IMR-90 (cell line): ENCODE measurements around the gene FRMPD4. TPM values are rescaled to one million over a fixed set of nuclear protein-coding genes. Genes with fewer than 3 reads are reported as not detected.

ENCODE experiments used
- ATAC-seq: fragments of 200-7000 bp; cut with Tn5 transposase; 2 replicates; pipeline ENCODE4 v1.9.1; 2020; ENCODE audit warnings: low read depth, mild to moderate bottlenecking, moderate library complexity
- BruUV-seq: library from RNA; stranded (reverse); fragments of 400-500 nt; replicated peaks from 2 replicates; lab custom pipeline; 2021; lab: Mats Ljungman, UMichigan
- CTCF ChIA-PET: fragments of 300-600 bp; formaldehyde crosslinking; extraction: SDS; loops from one replicate; lab custom pipeline; 2021; ENCODE audit warnings: antibody characterized with exemption; lab: Yijun Ruan, JAX
- POLR2A ChIA-PET: fragments of 300-600 bp; sonication (Branson Sonifier 250); formaldehyde crosslinking; loops from one replicate; lab custom pipeline; 2022; ENCODE audit warnings: antibody characterized with exemption; ENCODE audit not compliant: unreplicated experiment; lab: Charles Lee
- DNase-seq: peaks from one replicate; pipeline ENCODE4 v3.0.0; 2013
- H2AFZ ChIP-seq: replicated peaks from 2 replicates; pipeline ENCODE3; 2013; ENCODE audit warnings: low read length, mild to moderate bottlenecking; ENCODE audit not compliant: poor library complexity
- H2AK5ac ChIP-seq: 2 replicates; pipeline ENCODE4 v1.6.1; 2013; ENCODE audit warnings: low read depth, low read length, inconsistent platforms
- H2AK9ac ChIP-seq: replicated peaks from 2 replicates; pipeline ENCODE3; 2013; ENCODE audit warnings: mild to moderate bottlenecking, low read depth, low read length, moderate library complexity; ENCODE audit not compliant: poor library complexity
- H2BK120ac ChIP-seq: 2 replicates; pipeline ENCODE4 v1.6.1; 2013; ENCODE audit warnings: low read depth, low read length, inconsistent platforms
- H2BK15ac ChIP-seq: 3 replicates; pipeline ENCODE4 v1.6.1; 2013; ENCODE audit warnings: low read depth, low read length, inconsistent platforms
- H2BK20ac ChIP-seq: 2 replicates; pipeline ENCODE4 v1.6.1; 2013; ENCODE audit warnings: low read depth, mild to moderate bottlenecking, inconsistent platforms, low read length, moderate library complexity
- H2BK5ac ChIP-seq: 2 replicates; pipeline ENCODE4 v1.6.1; 2013; ENCODE audit warnings: mild to moderate bottlenecking, low read depth, low read length, inconsistent platforms; ENCODE audit not compliant: poor library complexity, severe bottlenecking
- H3K14ac ChIP-seq: replicated peaks from 2 replicates; pipeline ENCODE4 v1.6.1; 2013; ENCODE audit warnings: low read depth, low read length, inconsistent platforms
- H3K18ac ChIP-seq: 2 replicates; pipeline ENCODE4 v1.6.1; 2013; ENCODE audit warnings: low read depth, low read length, control low read depth
- H3K23ac ChIP-seq: 2 replicates; pipeline ENCODE4 v1.6.1; 2013; ENCODE audit warnings: low read depth, low read length, inconsistent platforms
- H3K27ac ChIP-seq: 2 replicates; pipeline ENCODE4 v1.5.1; 2013; ENCODE audit warnings: mild to moderate bottlenecking, control low read depth, low read length; ENCODE audit not compliant: insufficient read depth
- H3K27me3 ChIP-seq: 2 replicates; pipeline ENCODE4 v1.6.1; 2013; ENCODE audit warnings: low read length; ENCODE audit not compliant: control insufficient read depth, insufficient read depth
- H3K36me3 ChIP-seq: 2 replicates; pipeline ENCODE4 v1.6.1; 2013; ENCODE audit warnings: low read length, mixed read lengths; ENCODE audit not compliant: control insufficient read depth, insufficient read depth
- H3K4ac ChIP-seq: 2 replicates; pipeline ENCODE4 v1.6.1; 2013; ENCODE audit warnings: low read depth, low read length, inconsistent platforms
- H3K4me1 ChIP-seq: 2 replicates; pipeline ENCODE4 v1.6.1; 2013; ENCODE audit warnings: low read length, mixed read lengths; ENCODE audit not compliant: control insufficient read depth, insufficient read depth
- H3K4me2 ChIP-seq: 2 replicates; pipeline ENCODE4 v1.6.1; 2013; ENCODE audit warnings: low read depth, mild to moderate bottlenecking, control low read depth, low read length, moderate library complexity
- H3K4me3 ChIP-seq: 2 replicates; pipeline ENCODE4 v1.5.1; 2013; ENCODE audit warnings: low read depth, mild to moderate bottlenecking, control low read depth, low read length, moderate library complexity; ENCODE audit not compliant: insufficient read depth
- H3K56ac ChIP-seq: 2 replicates; pipeline ENCODE4 v1.6.1; 2013; ENCODE audit warnings: low read length, inconsistent platforms; ENCODE audit not compliant: insufficient read depth; ENCODE audit errors: extremely low read depth
- H3K79me1 ChIP-seq, 2 experiments: 2 replicates each; pipeline ENCODE4 v1.6.1; 2013; ENCODE audit warnings: low read length in 2 of 2, inconsistent platforms in 1 of 2, low read depth in 1 of 2
- H3K9ac ChIP-seq: 2 replicates; pipeline ENCODE4 v1.6.1; 2013; ENCODE audit warnings: low read depth, low read length, control low read depth
- H3K9me1 ChIP-seq: 2 replicates; pipeline ENCODE4 v1.6.1; 2013; ENCODE audit warnings: low read length, inconsistent platforms; ENCODE audit not compliant: insufficient read depth
- H3K9me3 ChIP-seq: 2 replicates; pipeline ENCODE4 v1.6.1; 2013; ENCODE audit warnings: low read length; ENCODE audit not compliant: control insufficient read depth, insufficient read depth
- H4K20me1 ChIP-seq: 2 replicates; pipeline ENCODE4 v1.6.1; 2013; ENCODE audit warnings: low read length, inconsistent platforms; ENCODE audit not compliant: insufficient read depth
- H4K5ac ChIP-seq: 2 replicates; pipeline ENCODE4 v1.6.1; 2013; ENCODE audit warnings: mild to moderate bottlenecking, low read depth, low read length, control low read depth
- H4K8ac ChIP-seq, 2 experiments: 2 replicates each; pipeline ENCODE4 v1.6.1; 2013; ENCODE audit warnings: low read depth in 2 of 2, low read length in 2 of 2, control low read depth in 1 of 2, inconsistent platforms in 1 of 2
- H4K91ac ChIP-seq: 2 replicates; pipeline ENCODE4 v1.6.1; 2013; ENCODE audit warnings: low read depth, low read length, inconsistent platforms; ENCODE audit not compliant: insufficient read depth
- BHLHE40 ChIP-seq: fragments of 150-350 bp; IDR thresholded peaks from 2 replicates; pipeline ENCODE4 v1.6.1; 2016; ENCODE audit warnings: mild to moderate bottlenecking, low read depth, low read length
- CEBPB ChIP-seq: IDR thresholded peaks from 2 replicates; pipeline ENCODE4 v1.6.1; 2012; ENCODE audit warnings: low read depth, low read length, improper control_type of control experiment
- CHD1 ChIP-seq: IDR thresholded peaks from 2 replicates; pipeline ENCODE4 v1.6.1; 2012; ENCODE audit warnings: low read depth, low read length, improper control_type of control experiment
- CTCF ChIP-seq: conservative IDR thresholded peaks from 2 replicates; pipeline ENCODE4 v1.5.1; 2012; ENCODE audit warnings: mild to moderate bottlenecking, low read depth, low read length, improper control_type of control experiment
- FOS ChIP-seq: fragments of 150-350 bp; IDR thresholded peaks from 2 replicates; pipeline ENCODE4 v1.6.1; 2016; ENCODE audit warnings: low read depth, low read length
- MAFK ChIP-seq: IDR thresholded peaks from 2 replicates; pipeline ENCODE4 v1.6.1; 2012; ENCODE audit warnings: low read depth, low read length, improper control_type of control experiment
- MAZ ChIP-seq: IDR thresholded peaks from 2 replicates; pipeline ENCODE4 v1.6.1; 2012; ENCODE audit warnings: low read depth, mild to moderate bottlenecking, low read length, improper control_type of control experiment, moderate library complexity, borderline replicate concordance
- MXI1 ChIP-seq: IDR thresholded peaks from 2 replicates; pipeline ENCODE4 v1.6.1; 2012; ENCODE audit warnings: low read depth, mild to moderate bottlenecking, low read length, moderate library complexity, borderline replicate concordance
- NFE2L2 ChIP-seq: fragments of 150-350 bp; IDR thresholded peaks from 2 replicates; pipeline ENCODE4 v1.6.1; 2016; ENCODE audit warnings: low read depth, mild to moderate bottlenecking, low read length
- POLR2A ChIP-seq: IDR thresholded peaks from 2 replicates; pipeline ENCODE4 v1.6.1; 2012; ENCODE audit warnings: mild to moderate bottlenecking, low read depth, low read length
- RAD21 ChIP-seq: IDR thresholded peaks from 2 replicates; pipeline ENCODE4 v1.6.1; 2012; ENCODE audit warnings: low read length, improper control_type of control experiment
- RCOR1 ChIP-seq: IDR thresholded peaks from 2 replicates; pipeline ENCODE4 v1.6.1; 2012; ENCODE audit warnings: mild to moderate bottlenecking, low read length, improper control_type of control experiment; ENCODE audit not compliant: insufficient replicate concordance
- RFX5 ChIP-seq: IDR thresholded peaks from 2 replicates; pipeline ENCODE4 v1.8.0; 2012; ENCODE audit warnings: low read depth, mild to moderate bottlenecking, low read length, moderate library complexity
- SMC3 ChIP-seq: fragments of 150-350 bp; IDR thresholded peaks from 2 replicates; pipeline ENCODE4 v1.6.1; 2016; ENCODE audit warnings: low read depth, mild to moderate bottlenecking, antibody characterized with exemption, low read length, moderate library complexity
- USF2 ChIP-seq: fragments of 150-350 bp; IDR thresholded peaks from 2 replicates; pipeline ENCODE4 v1.6.1; 2017; ENCODE audit warnings: mild to moderate bottlenecking, antibody characterized with exemption, low read length, low read depth
- WGBS, 2 experiments: methylation state at CpG; one replicate each; pipeline versions ENCODE4 v1.1.5 to v1.1.7; 2013; ENCODE audit warnings: missing lambda C conversion rate in 2 of 2; ENCODE audit not compliant: insufficient read length in 1 of 2; ENCODE audit errors: extremely low coverage in 2 of 2; 5-methylcytosine and 5-hydroxymethylcytosine counted together
- dilution Hi-C: fragments of 300-500 bp; cut with HindIII; formaldehyde crosslinking; loops from one replicate; pipeline ENCODE4 v1.14.3; 2018; ENCODE audit warnings: low sequenced_read_pairs; ENCODE audit not compliant: unreplicated experiment
- in situ Hi-C: fragments of 300-500 bp; cut with MboI; formaldehyde crosslinking; loops from 3 replicates; pipeline ENCODE4 v1.14.3; 2019; ENCODE audit warnings: low sequenced_read_pairs, inconsistent platforms, mixed read lengths
- intact Hi-C: fragments of 100-400 bp; cut with micrococcal nuclease; formaldehyde crosslinking; loops from 2 replicates; pipeline ENCODE4 v1.10.0; 2022
- polyA plus RNA-seq, 3 experiments: library from polyadenylated mRNA; depleted of rRNA; stranded (reverse); fragments of >200 nt; gene quantifications; 2 replicates each; pipeline ENCODE4 v1.2.3, GENCODE V29; 2012; ENCODE audit warnings: low replicate concordance in 1 of 3
- total RNA-seq: library from RNA; depleted of rRNA; stranded (reverse); fragments of >200 nt; gene quantifications from 2 replicates; pipeline ENCODE4 v1.2.3, GENCODE V29; 2012
- TF ChIP-seq, protein P1 (sequence below): fragments of 150-350 bp; IDR thresholded peaks from 2 replicates; pipeline ENCODE4 v1.6.1; 2016; ENCODE audit warnings: low read depth, mild to moderate bottlenecking, low read length, moderate library complexity, borderline replicate concordance

FRMPD4 gene
- total and polyA plus RNA-seq, 2 of the 4 experiments (the other 2 are of a cell fraction) = 0.53 to 1.1 TPM

DNA sequence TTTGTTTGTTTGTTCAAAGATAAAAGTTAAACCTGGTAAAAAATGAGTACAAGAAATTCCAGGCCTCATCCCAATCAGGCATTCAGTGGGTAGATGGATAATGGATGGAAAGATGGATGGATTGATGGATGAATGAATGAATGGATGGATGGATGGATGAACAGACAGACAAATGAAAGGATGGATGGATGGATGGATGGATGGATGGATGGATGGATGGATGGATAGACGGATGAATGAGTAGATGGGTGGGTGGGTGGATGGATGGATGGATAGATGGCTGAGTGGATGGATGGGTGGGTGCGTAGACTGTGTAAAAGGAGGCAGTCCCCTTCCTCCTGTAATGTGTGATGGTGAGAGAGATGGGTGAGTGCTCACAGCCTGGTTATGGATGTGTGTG lies 206.7 kb downstream of the FRMPD4 start:
- Histone ChIP-seq H3K27me3 (no peaks in the 10 kb centered on the region), H3K14ac (no peak overlapping the region), H2AFZ (no peak overlapping the region), H2AK5ac (no peak overlapping the region), H3K36me3 (no peaks in the 10 kb centered on the region), H3K4me3 (no peak overlapping the region), H3K4me1 (no peaks in the 10 kb centered on the region), H2BK20ac (no peak overlapping the region), H3K27ac (no peak overlapping the region), H3K56ac (no peak overlapping the region), H3K79me1 (no peaks in the 10 kb centered on the region), H2BK5ac (no peak overlapping the region), H2BK120ac (no peak overlapping the region), H3K9me3 (no peaks in the 10 kb centered on the region), H3K4me2 (no peak overlapping the region), H4K20me1 (no peaks in the 10 kb centered on the region), H2BK15ac (no peak overlapping the region), H3K9ac (no peak overlapping the region), H3K18ac (no peak overlapping the region), H2AK9ac (no peak overlapping the region), H4K8ac (no peak overlapping the region), H3K23ac (no peak overlapping the region), H4K91ac (no peak overlapping the region), H3K4ac (no peak overlapping the region), H4K5ac (no peak overlapping the region), H3K9me1 (no peaks in the 10 kb centered on the region)
- CTCF ChIA-PET = no interaction called here
- dilution Hi-C loops = no loop called here
- in situ Hi-C loops = no loop called here
- 20% methylated on average over 1 of the region's 2 CpGs; no CpG with 5 or more reads in 1 of the 2 experiments for WGBS, 2 experiments
- no TSS peak for BruUV-seq
- intact Hi-C loops = no loop called here
- no peak for TF ChIP-seq FOS
- TF ChIP-seq CTCF = no peak
- TF ChIP-seq NFE2L2 = no peak
- no peak for TF ChIP-seq SMC3
- no peak for TF ChIP-seq CEBPB
- no peak for TF ChIP-seq USF2
- no peak for TF ChIP-seq MXI1
- no peak for TF ChIP-seq RFX5
- TF ChIP-seq BHLHE40 = no peak
- TF ChIP-seq MAFK = no peak
- no peak for TF ChIP-seq POLR2A
- no peak for TF ChIP-seq MAZ
- TF ChIP-seq CHD1 = no peak
- TF ChIP-seq, protein P1, sequence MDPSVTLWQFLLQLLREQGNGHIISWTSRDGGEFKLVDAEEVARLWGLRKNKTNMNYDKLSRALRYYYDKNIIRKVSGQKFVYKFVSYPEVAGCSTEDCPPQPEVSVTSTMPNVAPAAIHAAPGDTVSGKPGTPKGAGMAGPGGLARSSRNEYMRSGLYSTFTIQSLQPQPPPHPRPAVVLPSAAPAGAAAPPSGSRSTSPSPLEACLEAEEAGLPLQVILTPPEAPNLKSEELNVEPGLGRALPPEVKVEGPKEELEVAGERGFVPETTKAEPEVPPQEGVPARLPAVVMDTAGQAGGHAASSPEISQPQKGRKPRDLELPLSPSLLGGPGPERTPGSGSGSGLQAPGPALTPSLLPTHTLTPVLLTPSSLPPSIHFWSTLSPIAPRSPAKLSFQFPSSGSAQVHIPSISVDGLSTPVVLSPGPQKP = no peak
- TF ChIP-seq RCOR1 = no peak
- TF ChIP-seq RAD21 = no peak
- ATAC-seq (no peak), DNase-seq (no peak)
- POLR2A ChIA-PET = no interaction called here
